ENCODE results near the gene CD99L2.

DNA sequence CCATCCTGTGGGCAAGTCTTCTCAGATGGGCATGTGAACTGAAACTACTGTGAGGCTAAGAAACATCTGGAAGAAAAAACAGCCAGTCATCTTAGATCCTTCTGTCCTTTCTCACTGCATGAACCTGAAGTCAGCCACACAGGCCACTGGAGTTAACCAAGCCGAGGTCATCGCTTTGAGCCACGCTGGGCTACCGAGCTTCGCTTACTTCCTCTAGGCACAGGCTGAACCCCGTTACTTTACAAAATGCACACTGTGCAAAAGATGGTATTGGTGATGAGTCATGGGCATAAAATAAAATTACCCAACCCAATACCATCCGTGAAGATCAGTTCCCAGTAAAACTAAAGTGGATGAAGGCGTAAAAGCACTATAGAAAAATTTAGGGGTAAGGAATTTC is 119.1 kb downstream of the CD99L2 start:
- TF ChIP-seq, protein P1, sequence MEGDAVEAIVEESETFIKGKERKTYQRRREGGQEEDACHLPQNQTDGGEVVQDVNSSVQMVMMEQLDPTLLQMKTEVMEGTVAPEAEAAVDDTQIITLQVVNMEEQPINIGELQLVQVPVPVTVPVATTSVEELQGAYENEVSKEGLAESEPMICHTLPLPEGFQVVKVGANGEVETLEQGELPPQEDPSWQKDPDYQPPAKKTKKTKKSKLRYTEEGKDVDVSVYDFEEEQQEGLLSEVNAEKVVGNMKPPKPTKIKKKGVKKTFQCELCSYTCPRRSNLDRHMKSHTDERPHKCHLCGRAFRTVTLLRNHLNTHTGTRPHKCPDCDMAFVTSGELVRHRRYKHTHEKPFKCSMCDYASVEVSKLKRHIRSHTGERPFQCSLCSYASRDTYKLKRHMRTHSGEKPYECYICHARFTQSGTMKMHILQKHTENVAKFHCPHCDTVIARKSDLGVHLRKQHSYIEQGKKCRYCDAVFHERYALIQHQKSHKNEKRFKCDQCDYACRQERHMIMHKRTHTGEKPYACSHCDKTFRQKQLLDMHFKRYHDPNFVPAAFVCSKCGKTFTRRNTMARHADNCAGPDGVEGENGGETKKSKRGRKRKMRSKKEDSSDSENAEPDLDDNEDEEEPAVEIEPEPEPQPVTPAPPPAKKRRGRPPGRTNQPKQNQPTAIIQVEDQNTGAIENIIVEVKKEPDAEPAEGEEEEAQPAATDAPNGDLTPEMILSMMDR (IDR thresholded peaks at IDR 0.05), result no peak
- no peak for TF ChIP-seq POLR2A (IDR thresholded peaks at IDR 0.05)
